HepG2 (cell line): ENCODE data around the gene CLDN3. TPM values are rescaled to one million over a fixed set of nuclear protein-coding genes. Genes with fewer than 3 reads are reported as not detected.

Experiments
- CC2D1A ChIP-seq: sonication (generic); formaldehyde crosslinking; IDR thresholded peaks from 2 replicates; pipeline ENCODE4 v1.8.1; 2023; ENCODE audit warnings: mild to moderate bottlenecking, missing genetic modification reagents
- FOXA1 ChIP-seq, 2 experiments: fragments of 450-650 bp in 1 of 2; sonication (generic) in 1 of 2; formaldehyde crosslinking in 1 of 2; IDR thresholded peaks; 2 replicates each; pipeline versions ENCODE4 v1.4.0 to v1.6.1; 2016 to 2020; ENCODE audit warnings: missing genetic modification reagents in 1 of 2
- FOXA3 ChIP-seq: IDR thresholded peaks from 2 replicates; pipeline ENCODE4 v1.6.1; 2016; ENCODE audit warnings: missing genetic modification reagents, missing compliant biosample characterization
- IRF2 ChIP-seq: IDR thresholded peaks from 2 replicates; pipeline ENCODE4 v1.6.1; 2018; ENCODE audit warnings: missing genetic modification reagents, missing compliant biosample characterization
- MTA1 ChIP-seq: sonication (generic); formaldehyde crosslinking; IDR thresholded peaks from 2 replicates; pipeline ENCODE4 v1.4.0; 2020; ENCODE audit warnings: missing genetic modification reagents, mild to moderate bottlenecking, borderline replicate concordance
- NFKBIZ ChIP-seq: IDR thresholded peaks from 2 replicates; pipeline ENCODE4 v1.6.1; 2018; ENCODE audit warnings: missing genetic modification reagents, missing compliant biosample characterization
- SCMH1 ChIP-seq: sonication (generic); formaldehyde crosslinking; IDR thresholded peaks from 2 replicates; pipeline ENCODE4 v1.9.0; 2021; ENCODE audit warnings: missing genetic modification reagents, mild to moderate bottlenecking, borderline replicate concordance
- ZBTB25 ChIP-seq: IDR thresholded peaks from 2 replicates; pipeline ENCODE4 v1.6.1; 2018; ENCODE audit warnings: missing genetic modification reagents
- ZFP91 ChIP-seq: sonication (generic); formaldehyde crosslinking; IDR thresholded peaks from 2 replicates; pipeline ENCODE4 v1.9.0; 2022; ENCODE audit warnings: missing genetic modification reagents, mild to moderate bottlenecking, borderline replicate concordance
- ZNF609 ChIP-seq: sonication (generic); formaldehyde crosslinking; IDR thresholded peaks from 2 replicates; pipeline ENCODE4 v1.4.0; 2020; ENCODE audit warnings: mild to moderate bottlenecking, missing genetic modification reagents, borderline replicate concordance
- ZNF629 ChIP-seq: sonication (generic); formaldehyde crosslinking; conservative IDR thresholded peaks from 2 replicates; pipeline ENCODE4 v1.5.0; 2020; ENCODE audit warnings: missing genetic modification reagents
- ZNF75D ChIP-seq: sonication (generic); formaldehyde crosslinking; IDR thresholded peaks from 2 replicates; pipeline ENCODE4 v1.8.1; 2023; ENCODE audit warnings: missing genetic modification reagents, mild to moderate bottlenecking, borderline replicate concordance
- polyA plus RNA-seq, 8 experiments: library from polyadenylated mRNA; depleted of rRNA in 3 of 8; stranded (reverse) in 7 of 8; unstranded in 1 of 8; fragments of >200 nt; fragmentation: Illumina TruSeq in 4 of 8; extraction: Trizol in 4 of 8; gene quantifications; 2 replicates each; pipeline versions ENCODE4 v1.2.1 to v1.2.3, GENCODE V29; 2011 to 2016; ENCODE audit warnings: low read depth in 4 of 8, missing spikeins in 1 of 8, mixed read lengths in 1 of 8; ENCODE audit not compliant: insufficient read depth in 1 of 8
- total RNA-seq, 5 experiments: library from RNA; depleted of rRNA; stranded (reverse); fragments of >200 nt; fragmentation: Illumina TruSeq; extraction: Trizol; gene quantifications; 2 replicates each; pipeline ENCODE4 v1.2.3, GENCODE V29; 2016; ENCODE audit warnings: low read depth in 1 of 5

Gene CLDN3
- total and polyA plus RNA-seq, 2 of the 13 experiments (the other 11 are each of a cell fraction or from before 2014, with no cell fraction given): 0.31 to 0.51 TPM

- no peak for TF ChIP-seq FOXA1 (IDR thresholded peaks at IDR 0.05)
- TF ChIP-seq FOXA1 (CRISPR knock-in tag; IDR thresholded peaks at IDR 0.05): 0 out of 2 replicates have a peak, but pooled peaks have one; percentile 5
- TF ChIP-seq MTA1: 0 out of 2 replicates have a peak, but pooled peaks have one; percentile 28
- no peak for TF ChIP-seq ZNF75D (CRISPR knock-in tag)
- no peak for TF ChIP-seq ZNF609 (CRISPR knock-in tag)
- no peak for TF ChIP-seq ZNF629 (CRISPR knock-in tag)
- no peak for TF ChIP-seq ZBTB25
- 0 out of 2 replicates have a peak, but pooled peaks have one; percentile 17 for TF ChIP-seq FOXA3 (CRISPR knock-in tag)
- 0 out of 2 replicates have a peak, but pooled peaks have one; percentile 28 for TF ChIP-seq ZFP91 (CRISPR knock-in tag)
- no peak for TF ChIP-seq CC2D1A (CRISPR knock-in tag)
- TF ChIP-seq SCMH1: no peak
- TF ChIP-seq IRF2: no peak
- TF ChIP-seq NFKBIZ (CRISPR knock-in tag): no peak
These were observed 3.8 kb upstream of the CLDN3 start (continued) for GRCh38 chr7:73773700-73774517.
